Omental fat pad (tissue), 4 donors: ENCODE measurements around the gene ZNF439. TPM values are rescaled to one million over a fixed set of nuclear protein-coding genes. Genes with fewer than 3 reads are reported as not detected.
"Not testable (repeated sequence)": the region's sequence is repeated elsewhere in the genome, so short reads cannot be mapped to it uniquely, and the experiment has no call there.

Experiments used
- ATAC-seq: fragments of 150-250 bp; one replicate; pipeline ENCODE4 v1.9.1; 2016; ENCODE audit warnings: mild to moderate bottlenecking, moderate library complexity; ENCODE audit not compliant: low FRiP score
- DNase-seq: peaks from one replicate; pipeline ENCODE4 v3.0.0-alpha.2; 2019; ENCODE audit warnings: low spot score
- CTCF ChIP-seq, 3 donors: fragments of 450-650 bp; IDR thresholded peaks; one replicate each; pipeline ENCODE4 v1.5.1; 2016 to 2017; ENCODE audit warnings: antibody characterized with exemption in 3 of 3, mild to moderate bottlenecking in 3 of 3, moderate library complexity in 2 of 3
- total RNA-seq, 4 donors: library from RNA; depleted of rRNA; stranded (reverse); fragments of >200 nt; gene quantifications; one replicate each; pipeline ENCODE4 v1.1.0, GENCODE V29; 2016

Gene ZNF439
- total RNA-seq, 4 donors from 2014 or later: 1.6 to 8.2 (median 2.6) TPM

DNA sequence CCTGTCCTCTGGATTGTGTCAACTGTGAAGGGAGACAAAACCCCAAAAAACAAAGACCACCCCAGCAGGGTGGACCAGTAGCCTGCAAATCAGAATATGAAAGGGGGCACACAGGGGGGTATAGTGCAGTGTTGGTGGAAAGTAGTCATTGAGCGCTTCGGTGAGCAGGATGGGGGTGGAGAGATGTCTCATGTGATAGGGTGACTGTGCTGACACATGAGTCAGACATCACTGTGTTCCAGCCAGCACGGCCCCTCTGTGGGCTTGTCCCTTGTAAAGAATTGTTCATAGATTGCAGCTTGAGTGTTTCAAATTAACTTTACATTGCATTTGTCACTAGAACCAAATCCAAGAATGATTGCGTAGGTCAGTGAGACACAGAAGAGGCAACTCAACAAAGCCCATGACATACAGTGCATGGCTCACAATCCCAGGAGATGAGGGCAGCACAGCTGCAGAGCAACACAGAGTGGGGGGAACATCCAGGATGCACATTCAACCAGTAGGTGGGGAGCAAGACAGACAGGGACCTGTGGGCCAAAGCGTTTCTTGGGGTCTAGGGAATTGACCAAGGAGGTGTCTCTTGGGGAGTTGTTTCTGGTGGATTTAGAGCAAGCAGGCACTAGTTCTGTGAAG lies 26.9 kb upstream of the ZNF439 start:
- DNase-seq (no peak), ATAC-seq (no peak)

DNA sequence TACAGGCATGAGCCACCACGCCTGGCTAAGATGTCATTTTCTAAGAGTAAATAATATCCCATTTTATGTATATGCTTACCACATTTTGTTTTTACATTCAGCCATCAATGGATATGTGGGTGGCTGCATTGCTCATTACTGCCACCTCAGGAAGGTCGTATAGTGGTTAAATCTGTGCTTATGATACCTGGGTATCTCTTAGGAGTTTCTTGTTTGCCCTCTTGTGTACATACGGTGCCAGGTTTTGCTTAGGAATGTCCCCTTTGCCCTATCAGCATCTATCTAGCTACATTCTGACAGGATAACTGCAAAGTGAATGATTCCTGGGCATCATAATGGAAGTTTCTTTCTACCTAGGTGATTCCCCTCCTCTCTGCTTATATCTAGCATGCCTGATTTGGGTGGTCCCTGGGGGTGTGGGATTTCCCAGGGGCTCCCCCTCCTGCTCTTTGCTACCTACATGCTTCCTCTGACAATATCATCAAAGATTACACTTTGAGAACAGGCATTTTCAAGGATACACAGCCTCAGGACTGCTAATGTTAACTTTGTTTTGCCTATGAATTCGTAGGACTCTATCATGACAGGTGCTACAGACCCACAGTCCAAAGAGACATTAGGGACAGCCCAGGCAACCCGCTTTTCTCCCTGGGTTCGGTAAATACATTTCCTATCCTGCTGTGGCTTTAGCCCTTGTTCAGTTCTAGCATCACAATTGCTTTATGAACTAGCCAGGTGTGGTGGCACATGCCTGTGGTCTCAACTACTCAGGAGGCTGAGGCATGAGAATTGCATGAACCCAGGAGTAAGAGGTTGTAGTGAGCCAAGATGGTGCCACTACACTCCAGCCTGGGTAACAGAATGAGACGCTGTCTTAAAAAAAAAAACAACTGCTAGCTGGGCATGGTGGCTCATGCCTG lies 19.3 kb upstream of the ZNF439 start:
- not testable (repeated sequence) for ATAC-seq, DNase-seq

More for the DNA sequence above, 26.9 kb upstream of the ZNF439 start:
- no peak for TF ChIP-seq CTCF (IDR thresholded peaks at IDR 0.05)

DNA sequence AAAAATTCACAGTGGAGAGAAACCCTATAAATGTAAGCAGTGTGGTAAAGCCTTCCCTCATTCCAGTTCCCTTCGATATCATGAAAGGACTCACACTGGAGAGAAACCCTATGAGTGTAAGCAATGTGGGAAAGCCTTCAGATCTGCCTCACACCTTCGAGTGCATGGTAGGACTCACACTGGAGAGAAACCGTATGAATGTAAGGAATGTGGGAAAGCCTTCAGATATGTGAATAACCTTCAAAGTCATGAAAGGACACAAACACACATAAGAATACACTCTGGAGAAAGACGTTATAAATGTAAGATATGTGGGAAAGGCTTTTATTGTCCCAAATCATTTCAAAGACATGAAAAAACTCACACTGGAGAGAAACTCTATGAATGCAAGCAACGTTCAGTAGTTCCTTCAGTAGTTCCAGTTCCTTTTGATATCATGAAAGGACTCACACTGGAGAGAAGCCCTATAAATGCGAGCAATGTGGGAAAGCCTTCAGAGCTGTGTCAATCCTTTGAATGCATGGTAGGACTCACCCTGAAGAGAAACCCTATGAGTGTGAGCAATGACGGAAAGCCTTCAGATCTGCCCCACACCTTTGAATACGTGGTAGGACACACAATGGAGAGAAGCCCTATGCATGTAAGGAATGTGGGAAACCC lies 16.1 kb upstream of the ZNF439 start:
- DNase-seq: no peak
- no peak for TF ChIP-seq CTCF (IDR thresholded peaks at IDR 0.05)
- no peak for ATAC-seq

DNA sequence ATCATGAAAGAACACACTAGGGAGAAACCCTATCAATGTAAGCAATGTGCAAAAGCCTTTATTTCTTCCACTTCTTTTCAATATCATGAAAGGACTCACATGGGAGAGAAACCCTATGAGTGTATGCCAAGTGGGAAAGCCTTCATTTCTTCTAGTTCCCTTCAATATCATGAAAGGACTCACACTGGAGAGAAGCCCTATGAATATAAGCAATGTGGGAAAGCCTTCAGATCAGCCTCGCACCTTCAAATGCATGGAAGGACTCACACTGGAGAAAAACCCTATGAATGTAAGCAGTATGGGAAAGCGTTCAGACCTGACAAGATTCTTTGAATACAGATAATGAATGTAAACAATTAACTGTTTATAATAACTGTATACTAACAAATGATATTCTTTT lies 15.0 kb upstream of the ZNF439 start:
- DNase-seq (no peak), ATAC-seq (no peak)
- TF ChIP-seq CTCF (IDR thresholded peaks at IDR 0.05): no peak

GRCh38 chr19:11835626-11836066 lies 12.9 kb upstream of the ZNF439 start:
- DNase-seq, ATAC-seq: not testable (repeated sequence)

- ATAC-seq (no peak), DNase-seq (no peak)
- no peak for TF ChIP-seq CTCF (IDR thresholded peaks at IDR 0.05)
Measured at GRCh38 chr19:11843722-11844121, 4.8 kb upstream of the ZNF439 start.

GRCh38 chr19:11847615-11848014 lies 911 bp upstream of the ZNF439 start:
- ATAC-seq, DNase-seq: not testable (repeated sequence)

GRCh38 chr19:11848200-11848593 lies 329 bp upstream of the ZNF439 start:
- ATAC-seq (no peak), DNase-seq (no peak)
- TF ChIP-seq CTCF (IDR thresholded peaks at IDR 0.05): no peak

- not testable (repeated sequence) for DNase-seq, ATAC-seq
Measured at GRCh38 chr19:11850289-11850688, 1.8 kb downstream of the ZNF439 start.
